HepG2 (cell line): Measurements from ENCODE around the gene FN1. TPM values are rescaled to one million over a fixed set of nuclear protein-coding genes. Genes with fewer than 3 reads are reported as not detected.

ENCODE experiments used
- AHR ChIP-seq: IDR thresholded peaks from 2 replicates; pipeline ENCODE4 v1.6.1; 2018; ENCODE audit warnings: missing genetic modification reagents, missing compliant biosample characterization
- CBX2 ChIP-seq, 2 experiments: fragments of 200-600 bp in 1 of 2; sonication (generic); formaldehyde crosslinking in 1 of 2; IDR thresholded peaks; 2 replicates each; pipeline versions ENCODE4 v1.7.0 to v1.8.1; 2018 to 2022; ENCODE audit warnings: low read depth in 2 of 2, low read length in 1 of 2, mild to moderate bottlenecking in 1 of 2, missing genetic modification reagents in 1 of 2
- DNMT3B ChIP-seq: conservative IDR thresholded peaks from 2 replicates; pipeline ENCODE4 v1.6.1; 2016; ENCODE audit warnings: missing biosample characterization, control low read depth
- ELF4 ChIP-seq: sonication (generic); formaldehyde crosslinking; IDR thresholded peaks from 2 replicates; pipeline ENCODE4 v1.5.0; 2020; ENCODE audit warnings: missing genetic modification reagents, mild to moderate bottlenecking, moderate library complexity, borderline replicate concordance
- FOXA3 ChIP-seq: IDR thresholded peaks from 2 replicates; pipeline ENCODE4 v1.6.1; 2016; ENCODE audit warnings: missing genetic modification reagents, missing compliant biosample characterization
- HDAC1 ChIP-seq: sonication (generic); formaldehyde crosslinking; IDR thresholded peaks from 2 replicates; pipeline ENCODE4 v1.5.1; 2020; ENCODE audit warnings: mild to moderate bottlenecking, missing genetic modification reagents
- HES4 ChIP-seq: sonication (generic); formaldehyde crosslinking; IDR thresholded peaks from 2 replicates; pipeline ENCODE4 v1.9.0; 2021; ENCODE audit warnings: mild to moderate bottlenecking, missing genetic modification reagents, borderline replicate concordance
- HNRNPL ChIP-seq: fragments of 200-400 bp; formaldehyde crosslinking; IDR thresholded peaks from 2 replicates; pipeline ENCODE4 v1.6.1; 2017; ENCODE audit warnings: mild to moderate bottlenecking, low read depth, low read length
- HOXA9 ChIP-seq: sonication (generic); formaldehyde crosslinking; IDR thresholded peaks from 2 replicates; pipeline ENCODE4 v1.8.1; 2022; ENCODE audit warnings: missing genetic modification reagents, mild to moderate bottlenecking, moderate library complexity, borderline replicate concordance
- IKZF4 ChIP-seq: sonication (generic); formaldehyde crosslinking; IDR thresholded peaks from 2 replicates; pipeline ENCODE4 v1.5.1; 2020; ENCODE audit warnings: borderline replicate concordance, mild to moderate bottlenecking, low read depth, missing genetic modification reagents; ENCODE audit errors: not compliant biosample characterization
- ISL2 ChIP-seq: sonication (generic); formaldehyde crosslinking; IDR thresholded peaks from 2 replicates; pipeline ENCODE4 v1.5.0; 2020; ENCODE audit warnings: missing genetic modification reagents
- KDM2A ChIP-seq: sonication (generic); formaldehyde crosslinking; IDR thresholded peaks from 2 replicates; pipeline ENCODE4 v1.4.0; 2020; ENCODE audit warnings: low read depth, missing genetic modification reagents, borderline replicate concordance
- MTF1 ChIP-seq: sonication (generic); formaldehyde crosslinking; IDR thresholded peaks from 2 replicates; pipeline ENCODE4 v1.5.0; 2020; ENCODE audit warnings: missing genetic modification reagents
- NFIC ChIP-seq: IDR thresholded peaks from 2 replicates; pipeline ENCODE4 v1.6.1; 2012; ENCODE audit warnings: mild to moderate bottlenecking, low read length, inconsistent platforms
- NONO ChIP-seq, 2 experiments: fragments of 450-650 bp in 1 of 2; sonication (generic) in 1 of 2; formaldehyde crosslinking in 1 of 2; IDR thresholded peaks in 1 of 2; conservative IDR thresholded peaks in 1 of 2; 2 replicates each; pipeline versions ENCODE4 v1.6.1 to v1.8.0; 2017 to 2022; ENCODE audit warnings: mild to moderate bottlenecking in 1 of 2, missing genetic modification reagents in 1 of 2, moderate library complexity in 1 of 2
- TEAD2 ChIP-seq: sonication (generic); formaldehyde crosslinking; IDR thresholded peaks from 2 replicates; pipeline ENCODE4 v1.9.0; 2021; ENCODE audit warnings: missing genetic modification reagents
- TFDP1 ChIP-seq: IDR thresholded peaks from 2 replicates; pipeline ENCODE4 v1.6.1; 2016; ENCODE audit warnings: missing compliant biosample characterization, missing genetic modification reagents, borderline replicate concordance
- TRAFD1 ChIP-seq: sonication (generic); formaldehyde crosslinking; IDR thresholded peaks from 2 replicates; pipeline ENCODE4 v1.5.1; 2020; ENCODE audit warnings: missing genetic modification reagents, mild to moderate bottlenecking, borderline replicate concordance
- ZBTB8A ChIP-seq: sonication (generic); formaldehyde crosslinking; IDR thresholded peaks from 2 replicates; pipeline ENCODE4 v1.4.0; 2020; ENCODE audit warnings: mild to moderate bottlenecking, low read depth, missing genetic modification reagents, borderline replicate concordance
- ZNF253 ChIP-seq: sonication (generic); formaldehyde crosslinking; IDR thresholded peaks from 2 replicates; pipeline ENCODE4 v1.8.0; 2022; ENCODE audit warnings: mild to moderate bottlenecking, missing genetic modification reagents, borderline replicate concordance
- ZNF350 ChIP-seq: sonication (generic); formaldehyde crosslinking; IDR thresholded peaks from 2 replicates; pipeline ENCODE4 v1.4.0; 2020; ENCODE audit warnings: mild to moderate bottlenecking, low read depth, missing genetic modification reagents, borderline replicate concordance
- ZNF546 ChIP-seq: sonication (generic); formaldehyde crosslinking; conservative IDR thresholded peaks from 2 replicates; pipeline ENCODE4 v1.8.1; 2023; ENCODE audit warnings: mild to moderate bottlenecking, missing genetic modification reagents
- ZNF878 ChIP-seq: sonication (generic); formaldehyde crosslinking; IDR thresholded peaks from 2 replicates; pipeline ENCODE4 v1.8.1; 2023; ENCODE audit warnings: mild to moderate bottlenecking, missing genetic modification reagents, moderate library complexity
- polyA plus RNA-seq, 8 experiments: library from polyadenylated mRNA; depleted of rRNA in 3 of 8; stranded (reverse) in 7 of 8; unstranded in 1 of 8; fragments of >200 nt; fragmentation: Illumina TruSeq in 4 of 8; extraction: Trizol in 4 of 8; gene quantifications; 2 replicates each; pipeline versions ENCODE4 v1.2.1 to v1.2.3, GENCODE V29; 2011 to 2016; ENCODE audit warnings: low read depth in 4 of 8, missing spikeins in 1 of 8, mixed read lengths in 1 of 8; ENCODE audit not compliant: insufficient read depth in 1 of 8
- total RNA-seq, 5 experiments: library from RNA; depleted of rRNA; stranded (reverse); fragments of >200 nt; fragmentation: Illumina TruSeq; extraction: Trizol; gene quantifications; 2 replicates each; pipeline ENCODE4 v1.2.3, GENCODE V29; 2016; ENCODE audit warnings: low read depth in 1 of 5
- TF ChIP-seq, protein P1 (sequence below): IDR thresholded peaks from 2 replicates; pipeline ENCODE4 v1.6.1; 2016; ENCODE audit warnings: mild to moderate bottlenecking, missing biosample characterization, missing genetic modification reagents
- TF ChIP-seq, protein P2 (sequence below): sonication (generic); formaldehyde crosslinking; IDR thresholded peaks from 2 replicates; pipeline ENCODE4 v1.4.0; 2020; ENCODE audit warnings: mild to moderate bottlenecking, missing genetic modification reagents, borderline replicate concordance

Gene FN1
- total and polyA plus RNA-seq, 2 of the 13 experiments (the other 11 are each of a cell fraction or from before 2014, with no cell fraction given) = 1,847 to 6,471 TPM

- TF ChIP-seq KDM2A (CRISPR knock-in tag) (no peak), ZBTB8A (CRISPR knock-in tag) (0 out of 2 replicates have a peak, but pooled peaks have one; percentile 26), ELF4 (CRISPR knock-in tag) (no peak), MTF1 (CRISPR knock-in tag) (no peak), ZNF253 (CRISPR knock-in tag) (no peak), ZNF878 (peak; percentile 78), CBX2 (IDR thresholded peaks at IDR 0.05; ENCODE audit: low read depth, low read length) (no peak), CBX2 (CRISPR knock-in tag; IDR thresholded peaks at IDR 0.05; ENCODE audit: low read depth) (no peak), TFDP1 (CRISPR knock-in tag) (no peak; the same call in 1 of the 2 replicates), HDAC1 (CRISPR knock-in tag) (no peak), TRAFD1 (CRISPR knock-in tag) (no peak), HES4 (CRISPR knock-in tag) (no peak), ZNF546 (CRISPR knock-in tag) (no peak), ZNF350 (CRISPR knock-in tag) (no peak), FOXA3 (CRISPR knock-in tag) (peak; percentile 76; the same call in 1 of the 2 replicates), HOXA9 (CRISPR knock-in tag) (no peak), NONO (IDR thresholded peaks at IDR 0.05) (no peak), NONO (CRISPR knock-in tag; conservative IDR thresholded peaks at IDR 0.05) (no peak), AHR (no peak), IKZF4 (no peak), ISL2 (CRISPR knock-in tag) (peak; percentile 69; the same call in 1 of the 2 replicates), HNRNPL (no peak), TEAD2 (CRISPR knock-in tag) (no peak), NFIC (peak; percentile 53; the same call in 1 of the 2 replicates), DNMT3B (no peak)
- TF ChIP-seq, protein P1, sequence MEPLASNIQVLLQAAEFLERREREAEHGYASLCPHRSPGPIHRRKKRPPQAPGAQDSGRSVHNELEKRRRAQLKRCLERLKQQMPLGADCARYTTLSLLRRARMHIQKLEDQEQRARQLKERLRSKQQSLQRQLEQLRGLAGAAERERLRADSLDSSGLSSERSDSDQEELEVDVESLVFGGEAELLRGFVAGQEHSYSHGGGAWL = no peak
- TF ChIP-seq, protein P2, sequence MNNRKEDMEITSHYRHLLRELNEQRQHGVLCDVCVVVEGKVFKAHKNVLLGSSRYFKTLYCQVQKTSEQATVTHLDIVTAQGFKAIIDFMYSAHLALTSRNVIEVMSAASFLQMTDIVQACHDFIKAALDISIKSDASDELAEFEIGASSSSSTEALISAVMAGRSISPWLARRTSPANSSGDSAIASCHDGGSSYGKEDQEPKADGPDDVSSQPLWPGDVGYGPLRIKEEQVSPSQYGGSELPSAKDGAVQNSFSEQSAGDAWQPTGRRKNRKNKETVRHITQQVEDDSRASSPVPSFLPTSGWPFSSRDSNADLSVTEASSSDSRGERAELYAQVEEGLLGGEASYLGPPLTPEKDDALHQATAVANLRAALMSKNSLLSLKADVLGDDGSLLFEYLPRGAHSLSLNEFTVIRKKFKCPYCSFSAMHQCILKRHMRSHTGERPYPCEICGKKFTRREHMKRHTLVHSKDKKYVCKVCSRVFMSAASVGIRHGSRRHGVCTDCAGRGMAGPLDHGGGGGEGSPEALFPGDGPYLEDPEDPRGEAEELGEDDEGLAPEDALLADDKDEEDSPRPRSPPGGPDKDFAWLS (CRISPR knock-in tag) = no peak
These were observed 43.8 kb upstream of the FN1 start (continued) for GRCh38 chr2:215479536-215480240.
